ENCODE measurements around the gene FABP1.

- no peak for TF ChIP-seq CTCF (IDR thresholded peaks at IDR 0.05)
- no peak for TF ChIP-seq POLR2A (IDR thresholded peaks at IDR 0.05)
Observed at GRCh38 chr2:88117973-88118372, 9.9 kb downstream of the FABP1 start.
